Keratinocyte (primary cell): ENCODE results near the gene RYR2. TPM values are rescaled to one million over a fixed set of nuclear protein-coding genes. Genes with fewer than 3 reads are reported as not detected.

Source experiments
- DNase-seq: peaks from one replicate; pipeline ENCODE4 v3.0.0-alpha.2; 2011; ENCODE audit warnings: low read depth, missing footprints, low spot score
- FAIRE-seq: peaks from 2 replicates; lab custom pipeline; 2011; peaks lifted over from hg19 to GRCh38; lab: Jason Lieb, UNC
- H2AFZ ChIP-seq: 2 replicates; pipeline ENCODE4 v1.6.0; 2012; ENCODE audit warnings: low read length, control low read depth, inconsistent platforms; ENCODE audit not compliant: control insufficient read depth
- H3K27ac ChIP-seq: 2 replicates; pipeline ENCODE4 v1.5.1; 2011; ENCODE audit warnings: low read length; ENCODE audit not compliant: control insufficient read depth, insufficient read depth
- H3K27me3 ChIP-seq: 3 replicates; pipeline ENCODE4 v1.6.0; 2011; ENCODE audit warnings: low read length; ENCODE audit not compliant: control insufficient read depth, insufficient read depth; ENCODE audit errors: extremely low read depth
- H3K36me3 ChIP-seq, 2 experiments: 2 replicates in 1 of 2; 3 replicates in 1 of 2; pipeline ENCODE4 v1.5.1; 2011; ENCODE audit warnings: low read length in 2 of 2, mild to moderate bottlenecking in 1 of 2; ENCODE audit not compliant: control insufficient read depth in 2 of 2, insufficient read depth in 2 of 2; ENCODE audit errors: extremely low read depth in 1 of 2
- H3K4me1 ChIP-seq: 3 replicates; pipeline ENCODE4 v1.5.1; 2011; ENCODE audit warnings: low read length; ENCODE audit not compliant: control insufficient read depth, insufficient read depth; ENCODE audit errors: extremely low read depth
- H3K4me2 ChIP-seq: 3 replicates; pipeline ENCODE4 v1.6.0; 2011; ENCODE audit warnings: low read depth, low read length; ENCODE audit not compliant: control insufficient read depth, insufficient read depth; ENCODE audit errors: extremely low read depth
- H3K4me3 ChIP-seq, 3 experiments: fragments of 200-600 bp in 1 of 3; sonication (generic) in 1 of 3; 2 replicates in 2 of 3; 3 replicates in 1 of 3; pipeline ENCODE4 v1.5.1; 2011 to 2016; ENCODE audit warnings: low read length in 3 of 3, mild to moderate bottlenecking in 3 of 3, control low read depth in 2 of 3, inconsistent platforms in 1 of 3, low read depth in 1 of 3, mixed read lengths in 1 of 3, mixed run types in 1 of 3, moderate library complexity in 1 of 3; ENCODE audit not compliant: control insufficient read depth in 2 of 3, insufficient read depth in 2 of 3; ENCODE audit errors: extremely low read depth in 1 of 3
- H3K79me2 ChIP-seq: 2 replicates; pipeline ENCODE4 v1.6.0; 2012; ENCODE audit warnings: low read length; ENCODE audit not compliant: control insufficient read depth, insufficient read depth
- H3K9ac ChIP-seq: 3 replicates; pipeline ENCODE4 v1.6.0; 2011; ENCODE audit warnings: low read length; ENCODE audit not compliant: control insufficient read depth, insufficient read depth; ENCODE audit errors: extremely low read depth
- H3K9me1 ChIP-seq: 3 replicates; pipeline ENCODE4 v1.6.0; 2011; ENCODE audit warnings: low read length; ENCODE audit not compliant: control insufficient read depth, insufficient read depth; ENCODE audit errors: extremely low read depth
- H3K9me3 ChIP-seq: 2 replicates; pipeline ENCODE4 v1.5.1; 2012; ENCODE audit warnings: low read depth, low read length; ENCODE audit not compliant: control insufficient read depth
- H4K20me1 ChIP-seq: 3 replicates; pipeline ENCODE4 v1.6.0; 2011; ENCODE audit warnings: low read length; ENCODE audit not compliant: control insufficient read depth, insufficient read depth; ENCODE audit errors: extremely low read depth
- EZH2 ChIP-seq: IDR thresholded peaks from one replicate; pipeline ENCODE4 v1.6.1; 2012; ENCODE audit warnings: inconsistent platforms, mild to moderate bottlenecking, low read length, moderate library complexity
- dilution Hi-C: fragments of 300-500 bp; cut with MboI; formaldehyde crosslinking; loops from one replicate; pipeline ENCODE4 v1.7.0; 2020; ENCODE audit warnings: low sequenced_read_pairs; ENCODE audit not compliant: extremely low pct_ligation_motif_present
- polyA plus RNA-seq, 5 experiments: library from polyadenylated mRNA; depleted of rRNA in 3 of 5; stranded (reverse) in 3 of 5; stranded (forward) in 1 of 5; unstranded in 1 of 5; fragments of >200 nt; gene quantifications; 1 replicate in 1 of 5; 2 replicates in 3 of 5; 3 replicates in 1 of 5; pipeline versions ENCODE4 v1.2.1 to v1.2.3, GENCODE V29; 2011 to 2012; ENCODE audit warnings: missing spikeins in 2 of 5, low read depth in 1 of 5, low replicate concordance in 1 of 5
- TF ChIP-seq, protein P1 (sequence below), 3 experiments: IDR thresholded peaks in 1 of 3; conservative IDR thresholded peaks in 1 of 3; optimal IDR thresholded peaks in 1 of 3; 2 replicates in 2 of 3; 3 replicates in 1 of 3; pipeline versions ENCODE3 to v1.5.1; 2011; ENCODE audit warnings: low read length in 3 of 3, mild to moderate bottlenecking in 3 of 3, moderate library complexity in 2 of 3, control low read depth in 1 of 3, inconsistent platforms in 1 of 3; ENCODE audit not compliant: insufficient read depth in 2 of 3; ENCODE audit errors: extremely low read depth in 1 of 3

Gene RYR2
- polyA plus RNA-seq, 1 donor (not counting 4 experiments of a cell fraction or from before 2014, with no cell fraction given): 0.05 TPM

DNA sequence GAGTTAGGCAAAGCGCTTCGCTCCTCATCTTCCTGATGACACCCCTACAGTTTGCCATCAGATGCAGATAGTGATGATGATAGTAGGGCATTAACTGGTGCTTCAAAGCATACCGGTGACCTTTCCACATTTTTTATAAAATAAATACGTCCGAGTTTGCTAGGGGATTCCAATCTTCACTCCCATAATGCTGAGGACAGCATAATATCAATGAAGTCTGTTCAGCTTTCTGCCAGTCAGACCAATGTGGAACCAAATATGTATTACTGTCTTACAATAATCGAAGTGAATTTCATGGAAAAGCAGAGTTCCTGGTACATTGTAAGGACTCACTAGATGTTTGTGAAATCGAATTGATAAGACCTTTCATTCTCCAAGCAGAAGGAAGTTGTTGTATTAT, 258.7 kb downstream of the RYR2 start:
- Histone ChIP-seq H3K4me2 (no peak overlapping the region), H3K27me3 (no peaks in the 10 kb centered on the region), H3K79me2 (no peaks in the 10 kb centered on the region), H4K20me1 (no peaks in the 10 kb centered on the region), H3K9me1 (no peaks in the 10 kb centered on the region), H2AFZ (no peak overlapping the region), H3K4me1 (no peaks in the 10 kb centered on the region), H3K9ac (no peak overlapping the region), H3K27ac (no peak overlapping the region), H3K9me3 (peaks cover 2% of the 10 kb centered on the region), H3K4me3 (no peak overlapping the region), H3K36me3 (no peaks in the 10 kb centered on the region)
- dilution Hi-C loops: no loop called here
- TF ChIP-seq EZH2: no peak
- TF ChIP-seq, protein P1, sequence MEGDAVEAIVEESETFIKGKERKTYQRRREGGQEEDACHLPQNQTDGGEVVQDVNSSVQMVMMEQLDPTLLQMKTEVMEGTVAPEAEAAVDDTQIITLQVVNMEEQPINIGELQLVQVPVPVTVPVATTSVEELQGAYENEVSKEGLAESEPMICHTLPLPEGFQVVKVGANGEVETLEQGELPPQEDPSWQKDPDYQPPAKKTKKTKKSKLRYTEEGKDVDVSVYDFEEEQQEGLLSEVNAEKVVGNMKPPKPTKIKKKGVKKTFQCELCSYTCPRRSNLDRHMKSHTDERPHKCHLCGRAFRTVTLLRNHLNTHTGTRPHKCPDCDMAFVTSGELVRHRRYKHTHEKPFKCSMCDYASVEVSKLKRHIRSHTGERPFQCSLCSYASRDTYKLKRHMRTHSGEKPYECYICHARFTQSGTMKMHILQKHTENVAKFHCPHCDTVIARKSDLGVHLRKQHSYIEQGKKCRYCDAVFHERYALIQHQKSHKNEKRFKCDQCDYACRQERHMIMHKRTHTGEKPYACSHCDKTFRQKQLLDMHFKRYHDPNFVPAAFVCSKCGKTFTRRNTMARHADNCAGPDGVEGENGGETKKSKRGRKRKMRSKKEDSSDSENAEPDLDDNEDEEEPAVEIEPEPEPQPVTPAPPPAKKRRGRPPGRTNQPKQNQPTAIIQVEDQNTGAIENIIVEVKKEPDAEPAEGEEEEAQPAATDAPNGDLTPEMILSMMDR (optimal IDR thresholded peaks at IDR 0.05 in 1 of 3, IDR thresholded peaks at IDR 0.05 in 1 of 3, conservative IDR thresholded peaks at IDR 0.05 in 1 of 3; ENCODE audit: extremely low read depth in 1 of 3, insufficient read depth in 2 of 3, low read length in 3 of 3): no peak
- FAIRE-seq (no peak), DNase-seq (no peak)

DNA sequence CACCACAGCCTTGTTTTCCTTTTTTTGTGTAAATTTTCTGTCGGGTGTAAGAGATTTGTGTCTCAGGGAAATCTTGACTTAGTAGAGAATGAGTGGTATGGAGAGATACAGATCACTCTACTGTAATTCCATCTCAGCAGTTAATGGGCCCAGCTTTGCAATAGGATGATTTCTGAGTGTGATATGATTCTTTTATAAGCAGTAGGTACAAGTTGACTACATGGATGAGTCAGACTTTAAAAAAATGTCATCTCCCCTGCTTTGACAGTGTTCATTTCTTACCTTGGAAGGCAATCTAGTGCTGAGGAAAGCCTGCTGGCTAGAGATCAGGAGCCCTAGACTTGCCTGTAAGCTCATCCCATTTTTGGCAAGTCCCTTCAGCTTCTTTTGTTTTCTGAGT, 261.9 kb downstream of the RYR2 start:
- TF ChIP-seq EZH2: no peak
- TF ChIP-seq, protein P1 (optimal IDR thresholded peaks at IDR 0.05 in 1 of 3, IDR thresholded peaks at IDR 0.05 in 1 of 3, conservative IDR thresholded peaks at IDR 0.05 in 1 of 3; ENCODE audit: extremely low read depth in 1 of 3, insufficient read depth in 2 of 3, low read length in 3 of 3): no peak
- Histone ChIP-seq H3K9ac (no peak overlapping the region), H3K4me3 (no peak overlapping the region), H3K9me1 (no peaks in the 10 kb centered on the region), H3K9me3 (no peaks in the 10 kb centered on the region), H3K27ac (no peak overlapping the region), H3K79me2 (no peaks in the 10 kb centered on the region), H4K20me1 (no peaks in the 10 kb centered on the region), H3K27me3 (no peaks in the 10 kb centered on the region), H2AFZ (no peak overlapping the region), H3K4me2 (no peak overlapping the region), H3K4me1 (no peaks in the 10 kb centered on the region), H3K36me3 (no peaks in the 10 kb centered on the region)
- DNase-seq (no peak), FAIRE-seq (no peak)
- dilution Hi-C loops: no loop called here
